Measurements from ENCODE around the gene SEMA4D. TPM values are rescaled to one million over a fixed set of nuclear protein-coding genes. Genes with fewer than 3 reads are reported as not detected.

The SEMA4D gene
- total and polyA plus RNA-seq, 9 of the 15 experiments (the other 6 are each of a cell fraction or from before 2014, with no cell fraction given) = 0.38 to 5.1 (median 1.8) TPM

DNA sequence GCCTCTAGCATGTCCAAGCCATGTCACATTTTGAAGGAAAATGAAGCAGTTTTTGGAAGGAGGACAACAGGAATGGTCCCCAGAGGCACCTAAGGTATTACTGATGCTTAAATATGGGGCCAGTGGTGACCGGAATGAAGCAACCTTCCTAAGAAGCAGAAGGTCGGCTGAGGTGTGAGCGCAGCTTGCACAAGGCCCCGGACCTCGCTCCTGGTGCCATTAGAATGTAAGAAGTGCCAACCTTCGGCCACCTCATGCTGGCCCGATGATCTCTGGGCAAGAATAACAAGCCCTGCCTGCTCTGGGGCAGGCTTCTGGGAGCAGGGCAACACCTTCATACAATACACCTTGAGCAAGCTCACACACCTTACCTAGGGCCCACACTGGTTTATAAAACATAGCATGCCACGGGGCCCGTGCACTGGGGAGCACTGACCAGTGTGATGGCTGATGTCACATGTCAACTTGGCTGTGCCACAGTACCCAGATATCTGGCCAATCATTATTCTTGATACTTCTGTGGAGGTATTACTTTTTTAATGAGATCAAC lies 21.9 kb downstream of the SEMA4D start:
- ATAC-seq (no peak), DNase-seq (ENCODE audit: extremely low read depth in 1 of 4, low spot score in 3 of 4) (no peak), FAIRE-seq (no peak)
- H3K4me2 ChIP-seq (ENCODE audit: insufficient read depth, low read length) = no peak overlapping the region
- H3K36me3 ChIP-seq (ENCODE audit: control insufficient read depth, insufficient read depth, low read length) = no peaks in the 10 kb centered on the region
- no peaks in the 10 kb centered on the region for H3K79me2 ChIP-seq (ENCODE audit: control insufficient read depth, insufficient read depth, low read length)
- in situ Hi-C loops (cut with MboI) (no loop called here), intact Hi-C loops (cut with micrococcal nuclease) (no loop called here)
- no peak overlapping the region for H2AFZ ChIP-seq (ENCODE audit: low read depth, low read length)
- no peak overlapping the region for H3K4me3 ChIP-seq
- CTCF ChIA-PET (ENCODE audit: low intra/inter-chr PET ratio) = no interaction called here
- H3K9me1 ChIP-seq (ENCODE audit: control insufficient read depth, insufficient read depth, low read length) = no peaks in the 10 kb centered on the region
- POLR2A ChIA-PET = interaction anchor here (0.6 kb wide), 1 partner anchor 26 kb away, joined by 4 read pairs; no protein-coding TSS in a partner anchor
- BruUV-seq (replicated peaks) = no TSS peak
- H4K20me1 ChIP-seq (replicated peaks; ENCODE audit: control insufficient read depth, insufficient read depth, low read length) = no peaks in the 10 kb centered on the region
- no peaks in the 10 kb centered on the region for H3K4me1 ChIP-seq (replicated peaks in 1 of 2; ENCODE audit: control insufficient read depth in 2 of 2, insufficient read depth in 2 of 2, low read length in 2 of 2)
- no peaks in the 10 kb centered on the region for H3K9me3 ChIP-seq (replicated peaks; ENCODE audit: control insufficient read depth, insufficient read depth, low read depth, low read length)
- H3K27ac ChIP-seq (ENCODE audit: extremely low read depth, low read depth, low read length) = no peak overlapping the region
- no peak overlapping the region for H3K9ac ChIP-seq (ENCODE audit: insufficient read depth in 1 of 2, low read depth in 2 of 2, low read length in 2 of 2)
- 3% methylated on average over 8 of the region's 9 CpGs for WGBS (ENCODE audit: insufficient coverage, low coverage, missing lambda C conversion rate)
- H3K27me3 ChIP-seq (ENCODE audit: control insufficient read depth in 2 of 2, insufficient read depth in 2 of 2, low read length in 2 of 2) = peaks cover 0 to 5% of the 10 kb centered on the region in 2 experiments; a peak in 3 of 5 replicates
- no peak for TF ChIP-seq ZNF77 (CRISPR knock-in tag; IDR thresholded peaks at IDR 0.05)
- TF ChIP-seq SIRT6 (IDR thresholded peaks at IDR 0.05; ENCODE audit: low read depth, low read length) = no peak
- TF ChIP-seq CBX8 (IDR thresholded peaks at IDR 0.05; ENCODE audit: borderline replicate concordance, extremely low read depth, low read depth, low read length, poor library complexity, severe bottlenecking) = no peak
- TF ChIP-seq CBX3 (IDR thresholded peaks at IDR 0.05; ENCODE audit: borderline replicate concordance in 1 of 2, low read length in 2 of 2) = no peak
- no peak for TF ChIP-seq ZNF778 (CRISPR knock-in tag; IDR thresholded peaks at IDR 0.05)
- TF ChIP-seq FUS (optimal IDR thresholded peaks at IDR 0.05; ENCODE audit: low read depth, low read length) = no peak
- no peak for TF ChIP-seq KDM4B (IDR thresholded peaks at IDR 0.05; ENCODE audit: borderline replicate concordance in 2 of 2, low read depth in 1 of 2)
- no peak for TF ChIP-seq TAF7 (tag; IDR thresholded peaks at IDR 0.05)
- TF ChIP-seq, protein P1, sequence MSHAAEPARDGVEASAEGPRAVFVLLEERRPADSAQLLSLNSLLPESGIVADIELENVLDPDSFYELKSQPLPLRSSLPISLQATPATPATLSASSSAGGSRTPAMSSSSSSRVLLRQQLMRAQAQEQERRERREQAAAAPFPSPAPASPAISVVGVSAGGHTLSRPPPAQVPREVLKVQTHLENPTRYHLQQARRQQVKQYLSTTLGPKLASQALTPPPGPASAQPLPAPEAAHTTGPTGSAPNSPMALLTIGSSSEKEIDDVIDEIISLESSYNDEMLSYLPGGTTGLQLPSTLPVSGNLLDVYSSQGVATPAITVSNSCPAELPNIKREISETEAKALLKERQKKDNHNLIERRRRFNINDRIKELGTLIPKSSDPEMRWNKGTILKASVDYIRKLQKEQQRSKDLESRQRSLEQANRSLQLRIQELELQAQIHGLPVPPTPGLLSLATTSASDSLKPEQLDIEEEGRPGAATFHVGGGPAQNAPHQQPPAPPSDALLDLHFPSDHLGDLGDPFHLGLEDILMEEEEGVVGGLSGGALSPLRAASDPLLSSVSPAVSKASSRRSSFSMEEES (CRISPR knock-in tag; IDR thresholded peaks at IDR 0.05) = no peak
- no peak for TF ChIP-seq CLOCK (CRISPR knock-in tag; IDR thresholded peaks at IDR 0.05; ENCODE audit: borderline replicate concordance)
- no peak for TF ChIP-seq HNRNPL (IDR thresholded peaks at IDR 0.05; ENCODE audit: low read depth, low read length)
- TF ChIP-seq CBFB (CRISPR knock-in tag; IDR thresholded peaks at IDR 0.05) = no peak
- TF ChIP-seq, protein P2, sequence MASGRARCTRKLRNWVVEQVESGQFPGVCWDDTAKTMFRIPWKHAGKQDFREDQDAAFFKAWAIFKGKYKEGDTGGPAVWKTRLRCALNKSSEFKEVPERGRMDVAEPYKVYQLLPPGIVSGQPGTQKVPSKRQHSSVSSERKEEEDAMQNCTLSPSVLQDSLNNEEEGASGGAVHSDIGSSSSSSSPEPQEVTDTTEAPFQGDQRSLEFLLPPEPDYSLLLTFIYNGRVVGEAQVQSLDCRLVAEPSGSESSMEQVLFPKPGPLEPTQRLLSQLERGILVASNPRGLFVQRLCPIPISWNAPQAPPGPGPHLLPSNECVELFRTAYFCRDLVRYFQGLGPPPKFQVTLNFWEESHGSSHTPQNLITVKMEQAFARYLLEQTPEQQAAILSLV (tag; IDR thresholded peaks at IDR 0.05) = no peak
- no peak for TF ChIP-seq SAFB (IDR thresholded peaks at IDR 0.05; ENCODE audit: borderline replicate concordance, low read depth, low read length)
- TF ChIP-seq MTA2 (IDR thresholded peaks at IDR 0.05; ENCODE audit: low read depth) = no peak
- TF ChIP-seq DLX4 (CRISPR knock-in tag; IDR thresholded peaks at IDR 0.05) = no peak
- no peak for TF ChIP-seq XRCC4 (IDR thresholded peaks at IDR 0.05; ENCODE audit: extremely low read depth, insufficient read depth, insufficient read length)
- no peak for TF ChIP-seq CHCHD3 (CRISPR knock-in tag; IDR thresholded peaks at IDR 0.05)

Data from K562 (cell line).